Type B pancreatic cell (in vitro differentiated cells): ENCODE measurements around the gene DOCK1. TPM values are rescaled to one million over a fixed set of nuclear protein-coding genes. Genes with fewer than 3 reads are reported as not detected.

ENCODE experiments used
- DNase-seq: peaks from one replicate; pipeline ENCODE4 v3.0.0; 2021; ENCODE audit warnings: mixed read lengths; ENCODE audit not compliant: unreplicated experiment; ENCODE audit errors: extremely low spot score
- H3K27ac Mint-ChIP-seq: 2 replicates; pipeline ENCODE4 v1.8.0; 2021; ENCODE audit warnings: mild to moderate bottlenecking, mixed read lengths
- H3K27me3 Mint-ChIP-seq: 2 replicates; pipeline ENCODE4 v1.8.0; 2021; ENCODE audit warnings: mixed read lengths
- H3K36me3 Mint-ChIP-seq: 2 replicates; pipeline ENCODE4 v1.8.0; 2021; ENCODE audit warnings: mixed read lengths
- H3K4me1 Mint-ChIP-seq: one replicate; pipeline ENCODE4 v1.8.0; 2021; ENCODE audit warnings: mixed read lengths; ENCODE audit not compliant: unreplicated experiment
- H3K4me3 Mint-ChIP-seq: 2 replicates; pipeline ENCODE4 v1.8.0; 2021; ENCODE audit warnings: mild to moderate bottlenecking, mixed read lengths
- H3K9me3 Mint-ChIP-seq: 2 replicates; pipeline ENCODE4 v1.8.0; 2021; ENCODE audit warnings: mixed read lengths
- CTCF ChIP-seq: fragments of 200-600 bp; sonication (generic); conservative IDR thresholded peaks from 2 replicates; pipeline ENCODE4 v1.5.0; 2021; ENCODE audit warnings: antibody characterized with exemption, mild to moderate bottlenecking
- total RNA-seq: library from RNA; stranded (reverse); gene quantifications from 2 replicates; pipeline ENCODE4 v1.2.1, GENCODE V29; 2021; ENCODE audit warnings: low replicate concordance

The DOCK1 gene
- total RNA-seq, 1 donor from 2014 or later: 67.4 TPM

- no peak overlapping the region for H3K4me3 Mint-ChIP-seq
- H3K36me3 Mint-ChIP-seq: peaks cover 13% of the 10 kb centered on the region
- no peaks in the 10 kb centered on the region for H3K27me3 Mint-ChIP-seq
- H3K27ac Mint-ChIP-seq: no peak overlapping the region
- DNase-seq: no peak
- H3K9me3 Mint-ChIP-seq: no peaks in the 10 kb centered on the region
- H3K4me1 Mint-ChIP-seq: peaks cover 8% of the 10 kb centered on the region
- TF ChIP-seq CTCF: no peak
Observed at GRCh38 chr10:127048630-127049029, 143.4 kb downstream of the DOCK1 start.

GRCh38 chr10:127052001-127052400 is 146.8 kb downstream of the DOCK1 start:
- H3K27me3 Mint-ChIP-seq: no peaks in the 10 kb centered on the region
- H3K36me3 Mint-ChIP-seq: peaks cover 31% of the 10 kb centered on the region
- no peak for DNase-seq
- no peaks in the 10 kb centered on the region for H3K9me3 Mint-ChIP-seq
- H3K27ac Mint-ChIP-seq: no peak overlapping the region
- no peak overlapping the region for H3K4me3 Mint-ChIP-seq
- TF ChIP-seq CTCF: no peak
- peaks cover 4% of the 10 kb centered on the region for H3K4me1 Mint-ChIP-seq

- no peak for TF ChIP-seq CTCF
- Mint-ChIP-seq H3K27me3 (no peaks in the 10 kb centered on the region), H3K4me1 (no peaks in the 10 kb centered on the region), H3K27ac (no peak overlapping the region), H3K36me3 (peaks cover 45% of the 10 kb centered on the region), H3K9me3 (peaks cover 4% of the 10 kb centered on the region), H3K4me3 (no peak overlapping the region)
- DNase-seq: no peak
Observed at GRCh38 chr10:127055263-127055662, 150.0 kb downstream of the DOCK1 start.

GRCh38 chr10:127059314-127059713 is 154.1 kb downstream of the DOCK1 start:
- DNase-seq: no peak
- TF ChIP-seq CTCF: no peak
- Mint-ChIP-seq H3K27ac (no peak overlapping the region), H3K36me3 (peaks cover 56% of the 10 kb centered on the region), H3K9me3 (peaks cover 4% of the 10 kb centered on the region), H3K4me1 (no peaks in the 10 kb centered on the region), H3K4me3 (no peak overlapping the region), H3K27me3 (no peaks in the 10 kb centered on the region)

- H3K36me3 Mint-ChIP-seq: peaks cover 59% of the 10 kb centered on the region
- H3K4me1 Mint-ChIP-seq: no peaks in the 10 kb centered on the region
- H3K9me3 Mint-ChIP-seq: peaks cover 4% of the 10 kb centered on the region
- no peak for TF ChIP-seq CTCF
- no peak for DNase-seq
- H3K27ac Mint-ChIP-seq: no peak overlapping the region
- H3K27me3 Mint-ChIP-seq: no peaks in the 10 kb centered on the region
- no peak overlapping the region for H3K4me3 Mint-ChIP-seq
Observed at GRCh38 chr10:127063762-127064161, 158.5 kb downstream of the DOCK1 start.

GRCh38 chr10:127064474-127064873 is 159.2 kb downstream of the DOCK1 start:
- Mint-ChIP-seq H3K27me3 (no peaks in the 10 kb centered on the region), H3K36me3 (peaks cover 60% of the 10 kb centered on the region), H3K9me3 (no peaks in the 10 kb centered on the region), H3K27ac (no peak overlapping the region), H3K4me3 (no peak overlapping the region), H3K4me1 (no peaks in the 10 kb centered on the region)
- no peak for TF ChIP-seq CTCF
- no peak for DNase-seq
